Measurements from ENCODE around the gene TENT4B.

DNA sequence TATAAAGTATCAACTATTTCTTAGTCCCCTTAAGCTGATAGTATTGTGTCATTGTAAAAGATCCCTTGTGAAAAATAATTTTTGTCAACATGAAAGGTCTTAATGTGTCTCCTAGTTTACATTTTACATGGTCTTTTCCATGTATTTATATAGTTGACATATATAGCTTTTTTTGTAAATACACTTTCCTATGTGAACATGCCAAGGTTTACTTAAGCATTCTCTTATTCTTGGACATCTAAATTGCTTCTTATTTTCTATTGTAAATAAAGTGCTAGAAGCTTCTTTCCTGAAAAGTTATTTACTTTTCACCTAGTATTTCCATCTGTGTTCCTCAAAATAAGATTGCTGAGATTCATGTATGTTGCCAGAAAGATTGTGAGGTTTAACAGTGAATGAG is 29.3 kb downstream of the TENT4B start:
- TF ChIP-seq, protein P1, sequence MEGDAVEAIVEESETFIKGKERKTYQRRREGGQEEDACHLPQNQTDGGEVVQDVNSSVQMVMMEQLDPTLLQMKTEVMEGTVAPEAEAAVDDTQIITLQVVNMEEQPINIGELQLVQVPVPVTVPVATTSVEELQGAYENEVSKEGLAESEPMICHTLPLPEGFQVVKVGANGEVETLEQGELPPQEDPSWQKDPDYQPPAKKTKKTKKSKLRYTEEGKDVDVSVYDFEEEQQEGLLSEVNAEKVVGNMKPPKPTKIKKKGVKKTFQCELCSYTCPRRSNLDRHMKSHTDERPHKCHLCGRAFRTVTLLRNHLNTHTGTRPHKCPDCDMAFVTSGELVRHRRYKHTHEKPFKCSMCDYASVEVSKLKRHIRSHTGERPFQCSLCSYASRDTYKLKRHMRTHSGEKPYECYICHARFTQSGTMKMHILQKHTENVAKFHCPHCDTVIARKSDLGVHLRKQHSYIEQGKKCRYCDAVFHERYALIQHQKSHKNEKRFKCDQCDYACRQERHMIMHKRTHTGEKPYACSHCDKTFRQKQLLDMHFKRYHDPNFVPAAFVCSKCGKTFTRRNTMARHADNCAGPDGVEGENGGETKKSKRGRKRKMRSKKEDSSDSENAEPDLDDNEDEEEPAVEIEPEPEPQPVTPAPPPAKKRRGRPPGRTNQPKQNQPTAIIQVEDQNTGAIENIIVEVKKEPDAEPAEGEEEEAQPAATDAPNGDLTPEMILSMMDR (IDR thresholded peaks at IDR 0.05) = no peak
- TF ChIP-seq ZFX (IDR thresholded peaks at IDR 0.05; ENCODE audit: borderline replicate concordance) = no peak
